ENCODE data around the gene DNAH10.

The DNAH10 gene

DNA sequence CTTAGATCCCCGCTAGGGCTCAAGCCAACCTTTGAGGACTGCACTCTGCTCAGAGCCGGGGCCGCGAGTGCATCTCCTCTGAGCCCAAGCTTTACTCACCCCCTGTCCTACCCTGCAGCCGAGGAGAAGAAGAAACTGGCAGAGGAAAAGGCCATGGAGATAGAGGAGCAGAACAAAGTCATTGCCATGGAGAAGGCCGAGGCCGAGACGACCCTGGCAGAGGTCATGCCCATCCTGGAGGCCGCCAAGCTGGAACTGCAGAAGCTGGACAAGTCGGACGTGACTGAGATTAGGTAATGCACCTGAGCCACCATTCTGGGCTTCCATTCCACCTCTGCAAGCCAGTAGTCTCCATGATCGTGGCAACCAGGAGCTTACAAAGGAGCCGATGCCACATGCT, 140.7 kb downstream of the DNAH10 start:
- H3K4me3 ChIP-seq, result no peak overlapping the region
- H3K27ac ChIP-seq, result no peak overlapping the region
- DNase-seq (ENCODE audit: low spot score), result no peak
- TF ChIP-seq, protein P1, sequence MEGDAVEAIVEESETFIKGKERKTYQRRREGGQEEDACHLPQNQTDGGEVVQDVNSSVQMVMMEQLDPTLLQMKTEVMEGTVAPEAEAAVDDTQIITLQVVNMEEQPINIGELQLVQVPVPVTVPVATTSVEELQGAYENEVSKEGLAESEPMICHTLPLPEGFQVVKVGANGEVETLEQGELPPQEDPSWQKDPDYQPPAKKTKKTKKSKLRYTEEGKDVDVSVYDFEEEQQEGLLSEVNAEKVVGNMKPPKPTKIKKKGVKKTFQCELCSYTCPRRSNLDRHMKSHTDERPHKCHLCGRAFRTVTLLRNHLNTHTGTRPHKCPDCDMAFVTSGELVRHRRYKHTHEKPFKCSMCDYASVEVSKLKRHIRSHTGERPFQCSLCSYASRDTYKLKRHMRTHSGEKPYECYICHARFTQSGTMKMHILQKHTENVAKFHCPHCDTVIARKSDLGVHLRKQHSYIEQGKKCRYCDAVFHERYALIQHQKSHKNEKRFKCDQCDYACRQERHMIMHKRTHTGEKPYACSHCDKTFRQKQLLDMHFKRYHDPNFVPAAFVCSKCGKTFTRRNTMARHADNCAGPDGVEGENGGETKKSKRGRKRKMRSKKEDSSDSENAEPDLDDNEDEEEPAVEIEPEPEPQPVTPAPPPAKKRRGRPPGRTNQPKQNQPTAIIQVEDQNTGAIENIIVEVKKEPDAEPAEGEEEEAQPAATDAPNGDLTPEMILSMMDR (IDR thresholded peaks at IDR 0.05), result no peak

DNA sequence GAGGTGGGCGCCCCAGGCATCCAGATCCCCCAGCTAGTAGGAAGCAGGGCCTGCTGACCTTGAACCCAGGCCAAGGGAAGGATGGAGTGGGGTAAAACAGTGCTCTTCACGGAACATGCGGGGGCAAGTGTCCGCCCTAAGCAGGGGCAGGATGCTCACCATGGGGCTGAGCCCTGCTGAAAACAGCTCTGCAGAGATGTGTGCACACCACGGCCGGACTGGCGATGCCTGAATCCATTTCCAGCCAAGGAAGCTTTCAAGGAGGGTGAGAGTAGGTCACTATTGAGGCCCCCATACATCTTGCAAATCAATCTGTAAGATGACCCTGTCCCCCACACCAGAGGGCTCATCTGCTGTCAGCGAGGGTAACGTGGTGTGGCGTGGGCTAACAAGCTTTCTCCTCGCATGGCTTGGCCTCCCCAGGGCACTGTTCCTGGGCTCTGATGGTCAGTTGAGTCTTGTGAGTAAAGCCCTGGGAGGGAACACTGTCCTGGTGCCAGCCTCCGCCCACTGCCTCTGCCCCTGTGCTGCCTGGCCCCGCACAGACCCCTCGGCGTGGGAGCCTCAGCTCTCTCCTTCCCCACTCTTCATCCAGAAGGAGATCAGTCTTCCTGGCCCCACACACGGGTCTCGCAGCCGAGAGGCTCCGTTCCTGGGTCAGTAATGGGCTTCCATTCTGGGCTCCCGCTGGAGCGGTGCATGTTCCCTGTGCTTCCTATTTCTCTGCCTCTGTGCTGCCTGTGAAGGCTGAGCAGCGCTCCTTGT, 141.4 kb downstream of the DNAH10 start:
- H3K27ac ChIP-seq, result no peak overlapping the region
- DNase-seq (ENCODE audit: low spot score), result no peak
- H3K4me3 ChIP-seq, result no peak overlapping the region
- TF ChIP-seq, protein P1 (IDR thresholded peaks at IDR 0.05), result no peak

DNA sequence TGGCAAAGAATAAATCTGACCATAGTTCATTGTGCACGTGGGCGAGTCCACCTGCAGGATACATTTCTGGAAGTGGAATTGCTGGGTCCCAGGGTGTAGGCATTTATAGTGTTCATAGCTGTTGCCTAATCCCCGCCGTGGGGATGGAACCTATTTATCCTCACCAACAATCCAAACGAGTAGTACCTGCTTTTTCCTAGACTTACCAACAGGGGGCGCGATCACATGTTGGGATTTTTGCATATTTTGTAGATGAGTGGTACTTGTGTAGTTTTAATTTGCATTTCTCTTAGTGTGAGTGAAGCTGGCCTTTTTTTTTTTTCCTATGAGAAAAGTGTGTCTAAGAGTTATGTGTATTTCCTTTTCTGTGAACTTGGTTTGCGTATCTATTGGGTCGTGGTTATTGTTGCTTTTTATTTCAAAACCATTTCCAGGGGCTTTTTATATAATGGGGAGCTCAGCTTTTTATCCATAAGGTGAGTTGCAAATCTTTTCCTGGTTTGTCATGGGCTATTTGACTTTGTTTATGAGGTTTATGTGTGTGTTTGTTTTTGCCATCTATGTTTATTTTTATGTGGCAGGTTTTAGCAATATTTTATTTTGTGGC, 143.3 kb downstream of the DNAH10 start:
- DNase-seq (ENCODE audit: low spot score), result no peak
- H3K4me3 ChIP-seq, result no peak overlapping the region
- H3K27ac ChIP-seq, result no peak overlapping the region
- TF ChIP-seq, protein P1 (IDR thresholded peaks at IDR 0.05), result peak; percentile 51

DNA sequence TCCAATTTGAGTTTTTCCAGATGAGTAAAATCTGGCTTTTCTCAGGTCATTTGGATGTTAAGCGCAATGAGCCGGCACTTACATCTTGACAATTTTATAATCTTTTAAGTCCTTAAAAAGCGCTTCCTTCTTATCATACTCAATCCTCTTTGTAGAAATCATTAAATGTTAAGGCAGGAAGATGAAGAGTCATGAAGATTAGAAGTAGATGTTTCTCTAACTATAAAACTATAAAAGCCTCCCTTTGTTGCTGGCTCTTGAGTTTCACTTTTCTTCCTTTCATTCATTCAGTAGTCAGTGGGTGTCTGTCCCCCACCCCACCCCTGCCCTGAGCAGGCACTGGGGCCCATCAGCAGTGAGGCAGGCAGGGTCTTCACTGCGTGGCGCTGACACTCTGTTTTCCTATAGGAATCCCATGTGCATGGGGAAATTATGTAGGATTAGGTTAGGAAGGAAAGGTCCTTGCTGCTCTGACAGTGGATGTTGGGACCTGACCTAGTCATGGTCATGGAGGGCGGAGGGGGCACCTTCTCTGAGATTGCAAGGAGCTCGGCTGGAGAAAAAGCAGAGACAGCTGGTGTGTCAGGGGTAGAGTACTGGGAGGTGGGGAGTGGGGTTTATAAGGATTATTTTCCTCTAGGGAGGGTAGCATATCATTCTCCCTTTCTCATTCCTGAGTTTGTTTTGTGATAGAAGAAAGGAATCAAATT, 144.8 kb downstream of the DNAH10 start:
- no peak overlapping the region for H3K27ac ChIP-seq
- TF ChIP-seq, protein P1 (IDR thresholded peaks at IDR 0.05), result no peak
- no peak for DNase-seq (ENCODE audit: low spot score)

DNA sequence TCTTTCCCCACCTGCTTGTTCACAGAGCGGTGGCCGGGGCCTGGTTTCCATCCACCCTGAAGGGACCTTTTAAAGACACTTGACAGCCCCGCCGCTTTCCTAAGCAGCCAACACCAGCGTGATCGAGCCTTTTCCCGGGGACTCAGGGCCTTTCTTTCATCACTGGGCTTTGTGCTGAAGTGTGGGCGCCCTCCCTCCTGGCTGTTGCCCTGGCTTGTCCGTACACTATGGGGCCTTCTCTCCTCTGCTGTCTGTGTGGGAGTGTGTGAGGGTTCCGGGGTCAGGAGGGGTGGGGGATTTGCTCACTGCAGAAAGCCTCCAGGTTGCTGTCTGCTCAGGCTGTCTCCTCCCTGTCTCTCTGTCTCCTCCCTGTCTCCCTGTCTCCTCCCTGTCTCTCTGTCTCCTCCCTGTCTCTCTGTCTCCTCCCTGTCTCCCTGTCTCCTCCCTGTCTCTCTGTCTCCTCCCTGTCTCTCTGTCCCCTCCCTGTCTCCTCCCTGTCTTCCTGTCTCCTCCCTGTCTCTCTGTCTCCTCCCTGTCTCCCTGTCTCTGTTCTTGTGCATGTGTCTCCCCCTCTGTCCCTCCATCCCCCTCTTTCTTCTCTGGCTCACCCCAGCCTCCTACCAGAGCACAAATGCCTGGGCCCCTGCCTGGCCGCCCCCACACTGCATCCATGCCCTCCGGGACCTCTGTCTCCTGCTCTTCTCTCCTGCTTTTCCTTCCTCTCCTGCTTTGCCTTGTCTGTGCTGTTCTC, 145.8 kb downstream of the DNAH10 start:
- TF ChIP-seq, protein P1 (IDR thresholded peaks at IDR 0.05), result no peak
- Histone ChIP-seq H3K27ac (no peak overlapping the region), H3K4me3 (no peak overlapping the region)
- no peak for DNase-seq (ENCODE audit: low spot score)

More for the DNA sequence above, 144.8 kb downstream of the DNAH10 start:
- H3K4me3 ChIP-seq, result no peak overlapping the region

DNA sequence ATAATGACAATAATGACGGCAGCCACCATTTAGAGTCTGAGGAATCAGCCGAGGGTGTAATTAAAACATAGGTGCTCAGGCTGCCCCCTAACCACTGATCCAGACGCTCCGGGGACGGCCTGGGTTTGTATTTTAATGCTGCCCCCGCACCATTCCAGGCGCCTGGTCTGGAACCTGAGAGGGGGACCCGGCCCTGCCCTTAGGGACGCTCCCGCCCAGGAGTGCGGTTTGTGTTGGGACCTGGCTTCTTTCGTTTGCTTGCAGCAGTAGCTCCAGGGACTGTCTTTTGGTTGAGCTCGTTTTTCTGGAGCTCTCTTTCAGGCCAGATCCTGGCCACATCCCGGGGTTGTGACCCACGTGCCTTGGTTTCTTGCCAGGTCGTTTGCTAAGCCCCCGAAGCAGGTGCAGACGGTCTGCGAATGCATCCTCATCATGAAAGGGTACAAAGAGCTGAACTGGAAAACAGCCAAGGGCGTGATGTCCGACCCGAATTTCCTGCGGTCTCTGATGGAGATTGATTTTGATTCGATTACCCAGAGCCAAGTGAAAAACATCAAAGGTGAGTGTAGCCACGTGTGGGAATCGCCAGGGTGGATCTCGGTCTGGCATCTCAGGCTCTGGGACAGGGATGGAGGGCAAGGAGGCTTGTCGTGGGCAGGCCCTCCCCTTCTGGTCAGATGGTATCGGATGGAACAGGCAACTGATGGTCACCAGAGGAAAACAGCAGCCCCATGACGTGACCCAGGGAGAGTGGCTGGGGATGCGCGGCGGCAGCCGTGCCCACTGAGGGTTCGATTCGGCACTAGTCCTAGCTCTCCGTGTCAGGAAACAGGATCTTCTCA, 147.0 kb downstream of the DNAH10 start:
- TF ChIP-seq, protein P1 (IDR thresholded peaks at IDR 0.05), result no peak
- Histone ChIP-seq H3K4me3 (no peak overlapping the region), H3K27ac (no peak overlapping the region)
- DNase-seq (ENCODE audit: low spot score), result no peak
